ENCODE results near the gene FHAD1. TPM values are rescaled to one million over a fixed set of nuclear protein-coding genes. Genes with fewer than 3 reads are reported as not detected.

FHAD1 gene
- total RNA-seq, 1 donor from 2014 or later, result not detected

DNA sequence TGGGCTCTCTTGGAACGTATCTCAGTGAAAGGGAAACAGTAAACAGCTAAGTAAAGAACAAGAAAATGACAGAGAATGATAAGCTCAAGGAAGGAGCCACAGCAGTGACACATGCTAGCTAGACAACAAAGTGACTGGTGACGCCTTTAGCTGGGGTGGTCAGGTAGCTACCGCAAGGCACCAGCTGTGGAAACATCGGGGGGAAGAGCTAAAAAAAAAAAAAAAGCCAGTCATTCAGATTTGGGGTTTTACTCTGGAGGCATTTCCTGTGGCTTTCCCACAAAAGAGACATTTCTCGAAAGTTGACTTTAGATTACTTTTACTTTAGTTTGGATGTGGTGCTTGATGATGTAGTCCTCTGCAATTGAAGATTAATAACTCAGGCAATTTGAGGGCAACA lies 2.1 kb downstream of the FHAD1 start:
- no peaks in the 10 kb centered on the region for H3K36me3 ChIP-seq
- H3K4me3 ChIP-seq, result no peak overlapping the region
- no peaks in the 10 kb centered on the region for H3K9me3 ChIP-seq
- no peak for DNase-seq (ENCODE audit: extremely low spot score in 2 of 2)
- peaks cover 14% of the 10 kb centered on the region for H3K4me1 ChIP-seq
- H3K27me3 ChIP-seq, result no peaks in the 10 kb centered on the region
- TF ChIP-seq POLR2AphosphoS5 (IDR thresholded peaks at IDR 0.05; ENCODE audit: insufficient read depth in 1 of 2, low read depth in 1 of 2) (no peak), POLR2A (IDR thresholded peaks at IDR 0.05) (no peak)
- TF ChIP-seq, protein P1, sequence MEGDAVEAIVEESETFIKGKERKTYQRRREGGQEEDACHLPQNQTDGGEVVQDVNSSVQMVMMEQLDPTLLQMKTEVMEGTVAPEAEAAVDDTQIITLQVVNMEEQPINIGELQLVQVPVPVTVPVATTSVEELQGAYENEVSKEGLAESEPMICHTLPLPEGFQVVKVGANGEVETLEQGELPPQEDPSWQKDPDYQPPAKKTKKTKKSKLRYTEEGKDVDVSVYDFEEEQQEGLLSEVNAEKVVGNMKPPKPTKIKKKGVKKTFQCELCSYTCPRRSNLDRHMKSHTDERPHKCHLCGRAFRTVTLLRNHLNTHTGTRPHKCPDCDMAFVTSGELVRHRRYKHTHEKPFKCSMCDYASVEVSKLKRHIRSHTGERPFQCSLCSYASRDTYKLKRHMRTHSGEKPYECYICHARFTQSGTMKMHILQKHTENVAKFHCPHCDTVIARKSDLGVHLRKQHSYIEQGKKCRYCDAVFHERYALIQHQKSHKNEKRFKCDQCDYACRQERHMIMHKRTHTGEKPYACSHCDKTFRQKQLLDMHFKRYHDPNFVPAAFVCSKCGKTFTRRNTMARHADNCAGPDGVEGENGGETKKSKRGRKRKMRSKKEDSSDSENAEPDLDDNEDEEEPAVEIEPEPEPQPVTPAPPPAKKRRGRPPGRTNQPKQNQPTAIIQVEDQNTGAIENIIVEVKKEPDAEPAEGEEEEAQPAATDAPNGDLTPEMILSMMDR (IDR thresholded peaks at IDR 0.05), result no peak
- H3K27ac ChIP-seq, result no peak overlapping the region
- intact Hi-C loops (cut with DNase I), result no loop called here

DNA sequence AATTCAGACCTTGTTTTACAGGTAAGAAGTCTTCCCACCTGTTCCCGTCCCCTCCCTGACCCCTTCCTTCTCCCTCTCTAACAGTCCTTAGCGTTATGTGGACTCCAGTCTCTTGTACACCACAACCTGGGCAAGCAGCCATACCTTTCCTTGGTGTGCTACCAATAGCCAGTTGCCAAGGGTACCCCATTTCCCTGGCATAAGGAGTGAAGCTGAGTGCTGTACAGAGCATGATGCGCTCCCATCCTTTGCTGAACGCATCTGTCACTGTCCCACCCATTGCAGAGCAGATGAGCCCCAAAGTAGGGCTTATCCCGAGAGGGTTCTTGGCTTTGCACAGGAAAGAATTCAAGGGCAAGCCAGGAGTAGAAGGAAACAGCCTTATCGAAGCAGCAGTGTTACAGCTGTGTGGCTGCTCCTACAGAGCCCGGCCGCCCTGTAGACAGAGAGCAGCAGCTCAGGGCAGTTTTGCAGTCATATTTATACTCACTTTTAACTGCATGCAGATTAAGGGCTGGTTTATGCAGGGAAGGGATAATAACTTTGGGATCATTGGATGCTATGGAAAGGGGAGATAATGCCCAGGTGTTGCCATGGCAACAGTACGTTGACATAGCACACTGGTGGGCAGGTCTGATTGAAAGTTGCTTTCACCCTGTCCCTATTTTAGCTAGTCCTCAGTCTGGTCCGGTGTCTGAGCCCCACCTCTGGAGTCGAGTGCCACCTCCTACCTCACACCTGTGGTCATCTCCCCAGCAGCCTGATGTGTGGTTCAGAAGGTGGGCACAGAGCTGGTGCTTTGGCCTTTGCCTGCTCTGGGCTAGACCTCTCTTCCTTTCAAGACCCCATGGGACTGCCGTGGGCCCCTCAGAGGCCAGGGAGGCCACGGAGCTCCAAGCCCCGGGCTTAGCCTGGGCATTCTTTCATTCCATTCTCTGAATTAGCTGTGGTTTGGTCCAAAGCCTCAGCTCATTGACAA lies 5.1 kb downstream of the FHAD1 start:
- Histone ChIP-seq H3K4me1 (peaks cover 4% of the 10 kb centered on the region), H3K9me3 (no peaks in the 10 kb centered on the region), H3K27ac (no peak overlapping the region), H3K4me3 (no peak overlapping the region), H3K36me3 (no peaks in the 10 kb centered on the region), H3K27me3 (no peaks in the 10 kb centered on the region)
- DNase-seq (ENCODE audit: extremely low spot score in 2 of 2), result peak in 1 of 2 donors; percentile 64
- TF ChIP-seq POLR2A (IDR thresholded peaks at IDR 0.05) (no peak), POLR2AphosphoS5 (IDR thresholded peaks at IDR 0.05; ENCODE audit: insufficient read depth in 1 of 2, low read depth in 1 of 2) (no peak)
- TF ChIP-seq, protein P1 (IDR thresholded peaks at IDR 0.05), result no peak
- intact Hi-C loops (cut with DNase I), result no loop called here

DNA sequence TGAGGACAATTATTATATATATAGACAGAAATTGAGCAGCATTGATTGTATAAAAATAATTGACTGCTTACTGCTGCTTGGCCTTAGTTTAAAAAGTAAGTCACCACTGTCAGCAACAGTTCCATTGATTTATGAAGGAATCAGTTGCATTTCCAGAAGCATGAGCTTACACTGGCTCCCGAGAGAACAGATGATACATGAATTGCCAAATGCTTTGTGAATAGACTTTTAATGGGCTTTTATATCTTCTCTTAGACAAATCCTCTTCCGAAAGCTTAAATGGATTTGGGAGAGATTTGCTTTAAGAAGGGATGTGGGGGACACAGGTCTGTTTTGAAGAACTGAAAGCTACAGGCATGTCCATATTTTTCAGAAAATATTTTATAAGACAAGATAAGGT lies 7.5 kb downstream of the FHAD1 start:
- intact Hi-C loops (cut with DNase I), result no loop called here
- no peak for TF ChIP-seq POLR2A (IDR thresholded peaks at IDR 0.05)
- no peak for TF ChIP-seq POLR2AphosphoS5 (IDR thresholded peaks at IDR 0.05; ENCODE audit: insufficient read depth in 1 of 2, low read depth in 1 of 2)
- TF ChIP-seq, protein P1 (IDR thresholded peaks at IDR 0.05), result no peak

DNA sequence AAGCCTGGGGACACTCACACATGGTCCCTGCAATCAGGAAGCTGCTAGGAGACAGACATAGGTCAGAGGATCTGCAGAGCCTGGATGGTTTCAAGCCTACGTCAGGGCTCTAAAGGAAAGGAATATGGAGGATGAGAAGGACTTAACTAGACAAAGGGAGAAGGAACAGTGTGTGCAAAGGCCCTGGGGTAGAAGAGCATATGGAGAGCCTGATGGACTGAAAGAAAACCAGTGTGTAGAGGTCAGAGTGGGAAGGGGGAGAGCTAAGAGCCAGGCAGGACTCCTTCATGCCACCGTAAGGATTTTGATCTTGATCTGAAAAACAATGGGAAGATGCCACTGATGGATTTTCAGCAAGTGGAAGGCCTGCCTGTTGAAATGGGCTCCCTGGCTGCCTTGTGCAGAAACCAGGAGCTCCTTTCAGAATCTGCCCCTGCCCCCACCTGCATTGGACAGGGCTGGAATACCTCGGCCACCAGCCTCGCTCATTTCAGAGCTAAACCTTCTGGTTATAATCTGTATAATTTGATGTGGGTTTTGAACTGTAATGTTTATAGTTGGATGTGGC lies 8.6 kb downstream of the FHAD1 start:
- TF ChIP-seq, protein P1 (IDR thresholded peaks at IDR 0.05), result no peak
- no peak for TF ChIP-seq POLR2AphosphoS5 (IDR thresholded peaks at IDR 0.05; ENCODE audit: insufficient read depth in 1 of 2, low read depth in 1 of 2)
- no peak for TF ChIP-seq POLR2A (IDR thresholded peaks at IDR 0.05)
- Histone ChIP-seq H3K27ac (no peak overlapping the region), H3K9me3 (no peaks in the 10 kb centered on the region), H3K4me1 (peaks cover 3% of the 10 kb centered on the region), H3K36me3 (no peaks in the 10 kb centered on the region), H3K4me3 (no peak overlapping the region), H3K27me3 (no peaks in the 10 kb centered on the region)
- DNase-seq (ENCODE audit: extremely low spot score in 2 of 2), result peak in 1 of 2 donors; percentile 13
- intact Hi-C loops (cut with DNase I), result no loop called here

More for the DNA sequence above, 7.5 kb downstream of the FHAD1 start:
- Histone ChIP-seq H3K36me3 (no peaks in the 10 kb centered on the region), H3K4me1 (no peaks in the 10 kb centered on the region), H3K27ac (no peak overlapping the region), H3K4me3 (no peak overlapping the region), H3K27me3 (no peaks in the 10 kb centered on the region), H3K9me3 (no peaks in the 10 kb centered on the region)
- DNase-seq (ENCODE audit: extremely low spot score in 2 of 2), result no peak
